CD4-positive, alpha-beta T cell treated with Interferon alpha-2 for 1 hour (primary cell): ENCODE measurements around the gene NR5A1.

ENCODE experiments used
- DNase-seq, 2 donors: peaks; one replicate each; pipeline ENCODE4 v3.0.0-alpha.2; 2020 to 2022

NR5A1 gene

GRCh38 chr9:124498040-124498439 is 9.2 kb downstream of the NR5A1 start:
- DNase-seq: no peak

- no peak for DNase-seq
Measured at GRCh38 chr9:124497441-124497840, 9.8 kb downstream of the NR5A1 start.

GRCh38 chr9:124496463-124496862 is 10.7 kb downstream of the NR5A1 start:
- DNase-seq: no peak

GRCh38 chr9:124496075-124496449 is 11.1 kb downstream of the NR5A1 start:
- DNase-seq: no peak

GRCh38 chr9:124495126-124496074 is 11.8 kb downstream of the NR5A1 start:
- DNase-seq: no peak

- no peak for DNase-seq
Measured at GRCh38 chr9:124493794-124494479, 13.3 kb downstream of the NR5A1 start.

GRCh38 chr9:124493218-124493617 is 14.0 kb downstream of the NR5A1 start:
- no peak for DNase-seq

- no peak for DNase-seq
Measured at GRCh38 chr9:124492818-124493217, 14.4 kb downstream of the NR5A1 start.

GRCh38 chr9:124491049-124491975 is 15.9 kb downstream of the NR5A1 start:
- no peak for DNase-seq

GRCh38 chr9:124490004-124490403 is 17.2 kb downstream of the NR5A1 start:
- DNase-seq: no peak

- no peak for DNase-seq
Measured at GRCh38 chr9:124489222-124489621, 18.0 kb downstream of the NR5A1 start.

- DNase-seq: no peak
Measured at GRCh38 chr9:124488641-124489210, 18.5 kb downstream of the NR5A1 start.

- DNase-seq: no peak
Measured at GRCh38 chr9:124487260-124488182, 19.7 kb downstream of the NR5A1 start.

- DNase-seq: no peak
Measured at GRCh38 chr9:124486778-124487259, 20.4 kb downstream of the NR5A1 start.

- no peak for DNase-seq
Measured at GRCh38 chr9:124485936-124486335, 21.3 kb downstream of the NR5A1 start.

- DNase-seq: no peak
Measured at GRCh38 chr9:124485201-124485600, 22.0 kb downstream of the NR5A1 start.

GRCh38 chr9:124483481-124483880 is 23.7 kb downstream of the NR5A1 start:
- no peak for DNase-seq

GRCh38 chr9:124482431-124483031 is 24.7 kb downstream of the NR5A1 start:
- DNase-seq: no peak

- DNase-seq: no peak
Measured at GRCh38 chr9:124481115-124481514, 26.1 kb downstream of the NR5A1 start.

GRCh38 chr9:124480621-124480981 is 26.6 kb downstream of the NR5A1 start:
- no peak for DNase-seq
